B cell (primary cell): ENCODE results near the gene BPIFB6. TPM values are rescaled to one million over a fixed set of nuclear protein-coding genes. Genes with fewer than 3 reads are reported as not detected.

Experiments used
- ATAC-seq: fragments of 200-7000 bp; cut with Tn5 transposase; one replicate; pipeline ENCODE4 v1.10.0; 2021; ENCODE audit warnings: low read depth, mild to moderate bottlenecking, moderate number of reproducible peaks, moderate library complexity
- CTCF ChIA-PET: fragments of 350-600 bp; sonication (Branson Sonifier 250); formaldehyde crosslinking; loops from one replicate; lab custom pipeline; 2021; ENCODE audit warnings: antibody characterized with exemption, inconsistent platforms; lab: Charles Lee
- POLR2A ChIA-PET: fragments of 350-600 bp; sonication (Branson Sonifier 250); formaldehyde crosslinking; loops from one replicate; lab custom pipeline; 2021; ENCODE audit warnings: antibody characterized with exemption; lab: Charles Lee
- DNase-seq: peaks from one replicate; pipeline ENCODE4 v3.0.0; 2013
- H2AFZ ChIP-seq: 2 replicates; pipeline ENCODE4 v1.6.1; 2012; ENCODE audit warnings: mild to moderate bottlenecking, low read depth, low read length; ENCODE audit not compliant: insufficient read depth, poor library complexity, severe bottlenecking
- H3K27ac ChIP-seq, 2 donors: 1 replicate in 1 of 2; 2 replicates in 1 of 2; pipeline ENCODE4 v1.5.1; 2012 to 2013; ENCODE audit warnings: low read length in 2 of 2, mild to moderate bottlenecking in 2 of 2, moderate library complexity in 1 of 2
- H3K27me3 ChIP-seq, 4 experiments: fragments of 200-600 bp in 1 of 4; sonication (generic) in 1 of 4; replicated peaks in 1 of 4; 1 replicate in 2 of 4; 2 replicates in 2 of 4; pipeline versions ENCODE4 v1.6.1 to v1.7.0; 2013 to 2016; ENCODE audit warnings: low read length in 3 of 4, mild to moderate bottlenecking in 2 of 4, mixed read lengths in 1 of 4, moderate library complexity in 1 of 4; ENCODE audit not compliant: insufficient read depth in 4 of 4, control insufficient read depth in 3 of 4; ENCODE audit errors: control extremely low read depth in 1 of 4
- H3K36me3 ChIP-seq, 2 experiments: replicated peaks in 1 of 2; 1 replicate in 1 of 2; 2 replicates in 1 of 2; pipeline versions ENCODE4 v1.6.1 to v1.7.1; 2013; ENCODE audit warnings: low read length in 1 of 2; ENCODE audit not compliant: insufficient read depth in 2 of 2, control insufficient read depth in 1 of 2; ENCODE audit errors: control extremely low read depth in 1 of 2, extremely low read depth in 1 of 2
- H3K4me1 ChIP-seq, 2 donors: fragments of 200-600 bp in 1 of 2; sonication (generic) in 1 of 2; 1 replicate in 1 of 2; 2 replicates in 1 of 2; pipeline versions ENCODE4 v1.5.1 to v1.6.1; 2013 to 2017; ENCODE audit warnings: low read length in 2 of 2; ENCODE audit not compliant: control insufficient read depth in 2 of 2, insufficient read depth in 2 of 2
- H3K4me2 ChIP-seq: replicated peaks from 2 replicates; pipeline ENCODE3; 2012; ENCODE audit warnings: mild to moderate bottlenecking, low read depth, low read length; ENCODE audit not compliant: poor library complexity, severe bottlenecking
- H3K4me3 ChIP-seq, 5 experiments: fragments of 200-600 bp in 1 of 5; sonication (generic) in 1 of 5; 1 replicate in 3 of 5; 2 replicates in 2 of 5; pipeline versions ENCODE4 v1.5.1 to v1.7.0; 2011 to 2016; ENCODE audit warnings: low read length in 4 of 5, mild to moderate bottlenecking in 4 of 5, low read depth in 2 of 5, control low read depth in 1 of 5, moderate library complexity in 1 of 5; ENCODE audit not compliant: insufficient read depth in 1 of 5; ENCODE audit errors: control extremely low read depth in 1 of 5, extremely low read depth in 1 of 5
- H3K79me2 ChIP-seq: fragments of 200-600 bp; sonication (generic); one replicate; pipeline ENCODE4 v1.6.0; 2016; ENCODE audit warnings: low read length; ENCODE audit not compliant: control insufficient read depth, insufficient read depth
- H3K9ac ChIP-seq: fragments of 200-600 bp; sonication (generic); 2 replicates; pipeline ENCODE4 v1.6.1; 2017; ENCODE audit warnings: mild to moderate bottlenecking, low read length, moderate library complexity
- H3K9me3 ChIP-seq, 3 donors: one replicate each; pipeline versions ENCODE4 v1.6.1 to v1.7.1; 2013; ENCODE audit warnings: low read length in 2 of 3; ENCODE audit not compliant: control insufficient read depth in 2 of 3, insufficient read depth in 1 of 3; ENCODE audit errors: control extremely low read depth in 1 of 3
- H4K20me1 ChIP-seq: 2 replicates; pipeline ENCODE4 v1.6.0; 2012; ENCODE audit warnings: mild to moderate bottlenecking, low read length; ENCODE audit not compliant: insufficient read depth, control insufficient read depth, poor library complexity, severe bottlenecking
- H3K27ac Mint-ChIP-seq: one replicate; pipeline ENCODE4 v1.8.0; 2021; ENCODE audit warnings: mixed read lengths
- H3K27me3 Mint-ChIP-seq: one replicate; pipeline ENCODE4 v1.8.0; 2021; ENCODE audit warnings: mixed read lengths
- H3K4me1 Mint-ChIP-seq: one replicate; pipeline ENCODE4 v1.8.0; 2021; ENCODE audit warnings: mixed read lengths
- H3K4me3 Mint-ChIP-seq: one replicate; pipeline ENCODE4 v1.8.0; 2021; ENCODE audit warnings: mixed read lengths
- H3K9me3 Mint-ChIP-seq: one replicate; pipeline ENCODE4 v1.8.0; 2022; ENCODE audit warnings: mixed read lengths; ENCODE audit not compliant: insufficient read depth
- EZH2 ChIP-seq: IDR thresholded peaks from 2 replicates; pipeline ENCODE4 v1.6.1; 2012; ENCODE audit warnings: borderline replicate concordance, low read depth, mild to moderate bottlenecking, moderate library complexity, low read length; ENCODE audit not compliant: insufficient read depth, poor library complexity, severe bottlenecking
- WGBS: methylation state at CpG from one replicate; pipeline ENCODE4 v1.1.5; 2013; ENCODE audit warnings: missing lambda C conversion rate; ENCODE audit not compliant: insufficient coverage; 5-methylcytosine and 5-hydroxymethylcytosine counted together
- intact Hi-C: fragments of 100-400 bp; cut with micrococcal nuclease; formaldehyde crosslinking; loops from one replicate; pipeline ENCODE4 v1.10.0; 2022
- polyA plus RNA-seq: library from polyadenylated mRNA; depleted of rRNA; stranded (reverse); fragments of >200 nt; gene quantifications from 2 replicates; pipeline ENCODE4 v1.2.3, GENCODE V29; 2012
- total RNA-seq, 2 donors: library from RNA; stranded (reverse); fragments of 120-200 nt in 1 of 2; gene quantifications; 1 replicate in 1 of 2; 2 replicates in 1 of 2; pipeline versions ENCODE4 v1.2.3 to v1.2.4, GENCODE V29; 2013 to 2022
- TF ChIP-seq, protein P1 (sequence below): fragments of 200-600 bp; IDR thresholded peaks from one replicate; pipeline ENCODE4 v1.8.0; 2022; ENCODE audit warnings: antibody characterized with exemption, mild to moderate bottlenecking

The BPIFB6 gene
- total and polyA plus RNA-seq, 2 donors (not counting 1 experiment from before 2014, with no cell fraction given) = not detected

DNA sequence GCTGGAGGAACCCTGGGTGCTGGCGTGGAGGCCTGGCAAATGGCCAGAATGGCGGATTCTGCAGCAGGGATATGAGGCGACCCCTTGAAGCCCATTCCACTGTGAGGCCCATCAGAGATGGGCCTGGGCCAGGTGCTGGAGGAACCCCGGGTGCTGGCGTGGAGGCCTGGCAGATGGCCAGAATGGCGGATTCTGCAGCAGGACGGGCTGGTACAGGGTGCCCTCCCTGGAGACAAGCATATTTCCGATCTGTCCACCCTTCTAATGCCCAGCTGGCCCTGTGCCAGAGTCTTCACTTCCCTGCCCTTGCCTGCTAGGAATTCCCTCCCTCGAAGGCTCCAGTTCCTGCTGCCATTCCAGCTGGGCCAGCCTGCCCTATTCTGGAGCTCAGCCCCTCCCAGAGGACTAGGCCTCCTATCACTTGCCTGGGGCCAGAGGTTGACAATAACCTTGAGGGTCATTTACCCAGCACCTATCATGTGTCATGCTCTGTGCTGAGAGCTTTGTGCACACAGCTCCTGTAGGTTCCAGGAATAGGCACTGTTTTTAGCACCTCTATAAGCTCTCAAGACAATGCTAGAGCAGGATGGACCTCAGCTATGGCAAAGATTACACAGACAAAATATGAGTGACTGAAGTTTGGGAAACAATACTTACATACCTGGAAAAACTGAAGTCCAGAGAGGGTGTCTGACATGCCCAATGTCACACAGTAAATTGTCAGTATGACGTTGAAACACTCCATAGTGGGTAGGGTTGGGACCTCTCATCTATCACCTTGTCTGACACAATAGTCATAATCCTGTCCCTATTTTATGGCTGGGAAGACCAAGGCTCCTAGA, 48.6 kb upstream of the BPIFB6 start:
- ChIA-PET POLR2A (no interaction called here), CTCF (interaction anchor here (1.1 kb wide), 1 partner anchor 9 kb away, joined by 3 read pairs; no protein-coding TSS in a partner anchor)
- Histone ChIP-seq H3K79me2 (no peaks in the 10 kb centered on the region), H3K4me3 (no peak overlapping the region), H3K27ac (no peak overlapping the region), H3K27me3 (no peaks in the 10 kb centered on the region), H3K4me1 (no peaks in the 10 kb centered on the region), H3K4me2 (no peak overlapping the region), H3K9me3 (peaks cover 0 to 5% (median 0%) of the 10 kb centered on the region in 3 donors), H3K9ac (no peak overlapping the region), H3K36me3 (no peaks in the 10 kb centered on the region), H2AFZ (no peak overlapping the region), H4K20me1 (no peaks in the 10 kb centered on the region)
- Mint-ChIP-seq H3K27ac (no peak overlapping the region), H3K27me3 (no peaks in the 10 kb centered on the region), H3K9me3 (no peaks in the 10 kb centered on the region), H3K4me3 (no peak overlapping the region), H3K4me1 (no peaks in the 10 kb centered on the region)
- no peak for ATAC-seq
- intact Hi-C loops = no loop called here
- TF ChIP-seq EZH2 = no peak
- TF ChIP-seq, protein P1, sequence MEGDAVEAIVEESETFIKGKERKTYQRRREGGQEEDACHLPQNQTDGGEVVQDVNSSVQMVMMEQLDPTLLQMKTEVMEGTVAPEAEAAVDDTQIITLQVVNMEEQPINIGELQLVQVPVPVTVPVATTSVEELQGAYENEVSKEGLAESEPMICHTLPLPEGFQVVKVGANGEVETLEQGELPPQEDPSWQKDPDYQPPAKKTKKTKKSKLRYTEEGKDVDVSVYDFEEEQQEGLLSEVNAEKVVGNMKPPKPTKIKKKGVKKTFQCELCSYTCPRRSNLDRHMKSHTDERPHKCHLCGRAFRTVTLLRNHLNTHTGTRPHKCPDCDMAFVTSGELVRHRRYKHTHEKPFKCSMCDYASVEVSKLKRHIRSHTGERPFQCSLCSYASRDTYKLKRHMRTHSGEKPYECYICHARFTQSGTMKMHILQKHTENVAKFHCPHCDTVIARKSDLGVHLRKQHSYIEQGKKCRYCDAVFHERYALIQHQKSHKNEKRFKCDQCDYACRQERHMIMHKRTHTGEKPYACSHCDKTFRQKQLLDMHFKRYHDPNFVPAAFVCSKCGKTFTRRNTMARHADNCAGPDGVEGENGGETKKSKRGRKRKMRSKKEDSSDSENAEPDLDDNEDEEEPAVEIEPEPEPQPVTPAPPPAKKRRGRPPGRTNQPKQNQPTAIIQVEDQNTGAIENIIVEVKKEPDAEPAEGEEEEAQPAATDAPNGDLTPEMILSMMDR = no peak
- no peak for DNase-seq
- WGBS = 92% methylated on average over 9 of the region's 10 CpGs

GRCh38 chr20:32983459-32984112, 47.9 kb upstream of the BPIFB6 start:
- Histone ChIP-seq H3K36me3 (no peaks in the 10 kb centered on the region), H2AFZ (no peak overlapping the region), H3K27ac (no peak overlapping the region), H3K79me2 (no peaks in the 10 kb centered on the region), H3K4me1 (no peaks in the 10 kb centered on the region), H4K20me1 (no peaks in the 10 kb centered on the region), H3K9ac (no peak overlapping the region), H3K27me3 (no peaks in the 10 kb centered on the region), H3K9me3 (peaks cover 0 to 5% (median 0%) of the 10 kb centered on the region in 3 donors), H3K4me2 (no peak overlapping the region), H3K4me3 (no peak overlapping the region)
- no peaks in the 10 kb centered on the region for H3K9me3 Mint-ChIP-seq
- no peak overlapping the region for H3K27ac Mint-ChIP-seq
- TF ChIP-seq, protein P1 = no peak
- 99% methylated on average over 5 of the region's 12 CpGs for WGBS
- no peak overlapping the region for H3K4me3 Mint-ChIP-seq
- H3K27me3 Mint-ChIP-seq = no peaks in the 10 kb centered on the region
- ChIA-PET CTCF (interaction anchor here (1.1 kb wide), 1 partner anchor 8 kb away, joined by 3 read pairs; no protein-coding TSS in a partner anchor), POLR2A (no interaction called here)
- no peak for ATAC-seq
- intact Hi-C loops = no loop called here
- H3K4me1 Mint-ChIP-seq = no peaks in the 10 kb centered on the region
- DNase-seq = no peak
